GM18505 (cell line): ENCODE results near the gene SAAL1.

Source experiments
- ATAC-seq: cut with Tn5 transposase; IDR thresholded peaks from one replicate; pipeline ENCODE4 v1.9.1; 2021; ENCODE audit not compliant: unreplicated experiment
- POLR2A ChIP-seq: IDR thresholded peaks from 4 replicates; pipeline ENCODE4 v1.6.1; 2011; ENCODE audit warnings: borderline replicate concordance; ENCODE audit not compliant: insufficient read depth, insufficient read length; ENCODE audit errors: extremely low read depth

SAAL1 gene

DNA sequence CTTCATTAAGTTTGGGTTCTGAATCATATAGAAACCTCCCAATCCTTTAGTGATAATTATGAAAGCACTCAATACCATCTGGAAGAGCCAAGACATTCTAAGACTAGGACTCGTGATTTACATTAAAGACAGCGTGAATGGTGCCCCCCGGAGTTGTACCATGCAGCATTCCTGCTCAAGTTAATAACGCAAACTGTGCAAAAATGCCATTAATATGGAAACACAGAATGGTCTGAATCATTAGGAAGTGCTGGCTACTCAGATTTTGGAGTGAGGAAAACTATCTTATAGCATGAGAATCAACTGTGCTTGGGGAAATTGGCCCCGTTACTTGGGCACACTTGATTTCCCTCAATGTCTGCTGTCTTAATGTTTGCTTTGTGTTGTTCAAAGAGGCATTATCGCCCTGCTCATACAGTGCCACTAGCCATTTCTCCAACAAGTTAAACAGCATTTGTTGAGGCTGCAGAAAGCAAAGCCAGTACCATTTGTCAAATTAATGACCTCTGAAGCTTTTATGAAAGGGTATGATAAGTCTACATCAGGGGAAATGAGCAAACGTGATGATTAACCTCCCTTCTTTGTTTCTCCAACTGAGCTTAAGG lies 41.3 kb downstream of the SAAL1 start:
- no peak for ATAC-seq
- no peak for TF ChIP-seq POLR2A

DNA sequence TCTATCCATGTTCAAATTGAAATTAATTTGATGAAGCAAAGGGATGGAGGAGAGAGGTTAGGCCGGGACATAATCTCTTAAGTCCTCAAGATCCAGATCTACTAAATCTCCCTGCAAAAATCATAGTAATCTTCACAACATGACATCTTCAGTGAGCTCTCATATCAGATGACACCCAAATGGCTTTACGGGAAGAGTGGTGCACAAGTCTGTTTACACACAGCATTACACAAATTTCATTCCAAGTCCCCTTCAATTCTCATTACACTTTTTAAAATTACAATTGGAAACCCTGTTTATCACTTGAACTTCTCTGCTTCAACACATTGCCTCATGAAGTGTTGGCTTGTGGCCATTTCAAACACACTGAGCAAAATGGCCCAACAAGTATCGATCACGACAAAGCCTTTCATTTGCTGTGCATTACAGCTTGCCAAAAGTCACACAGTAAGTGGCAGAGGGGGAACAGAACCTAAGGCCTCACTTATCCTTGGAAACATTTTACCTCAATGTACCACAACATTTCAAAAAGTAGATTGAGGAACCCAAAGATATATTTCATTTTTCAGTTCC lies 41.9 kb downstream of the SAAL1 start:
- no peak for ATAC-seq
- no peak for TF ChIP-seq POLR2A

DNA sequence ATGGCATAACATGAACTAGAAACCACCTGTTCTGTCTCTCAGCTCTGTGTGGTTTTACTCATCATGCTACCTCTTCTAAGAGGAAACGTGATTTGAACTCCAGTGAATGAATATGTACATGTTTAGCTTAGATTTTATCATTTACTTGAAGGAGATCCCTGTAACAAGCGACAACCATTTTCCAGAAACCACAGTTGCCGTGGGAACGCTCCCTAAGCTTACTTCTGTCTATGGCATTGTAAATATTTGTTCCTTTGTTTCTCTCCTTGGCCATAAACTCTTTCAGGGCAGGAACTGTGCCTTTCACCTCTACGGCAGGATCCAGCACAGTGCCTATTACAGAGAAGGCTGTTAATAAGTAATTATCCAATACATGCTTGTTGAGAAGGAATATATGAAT lies 42.8 kb downstream of the SAAL1 start:
- no peak for ATAC-seq
- TF ChIP-seq POLR2A: no peak

DNA sequence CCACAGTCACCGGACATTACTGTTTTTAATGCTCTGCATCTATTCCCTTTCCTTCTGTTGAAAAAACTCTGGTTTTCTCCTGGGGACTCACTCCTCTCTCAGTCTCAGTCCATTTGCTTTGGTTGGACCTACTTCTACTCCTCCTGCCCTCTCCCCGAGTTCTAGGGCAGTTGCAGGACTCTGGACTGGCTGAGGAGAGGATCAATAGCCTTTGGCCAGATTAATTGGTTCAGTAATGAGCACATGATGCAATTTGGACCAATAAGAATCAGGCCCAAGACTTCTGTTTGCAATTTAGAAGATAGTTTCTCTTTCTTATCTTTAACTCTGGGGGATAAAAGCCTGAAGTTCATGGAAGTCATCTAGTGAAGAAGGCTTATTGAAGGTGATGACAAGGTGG lies 44.5 kb downstream of the SAAL1 start:
- TF ChIP-seq POLR2A: no peak
- no peak for ATAC-seq

DNA sequence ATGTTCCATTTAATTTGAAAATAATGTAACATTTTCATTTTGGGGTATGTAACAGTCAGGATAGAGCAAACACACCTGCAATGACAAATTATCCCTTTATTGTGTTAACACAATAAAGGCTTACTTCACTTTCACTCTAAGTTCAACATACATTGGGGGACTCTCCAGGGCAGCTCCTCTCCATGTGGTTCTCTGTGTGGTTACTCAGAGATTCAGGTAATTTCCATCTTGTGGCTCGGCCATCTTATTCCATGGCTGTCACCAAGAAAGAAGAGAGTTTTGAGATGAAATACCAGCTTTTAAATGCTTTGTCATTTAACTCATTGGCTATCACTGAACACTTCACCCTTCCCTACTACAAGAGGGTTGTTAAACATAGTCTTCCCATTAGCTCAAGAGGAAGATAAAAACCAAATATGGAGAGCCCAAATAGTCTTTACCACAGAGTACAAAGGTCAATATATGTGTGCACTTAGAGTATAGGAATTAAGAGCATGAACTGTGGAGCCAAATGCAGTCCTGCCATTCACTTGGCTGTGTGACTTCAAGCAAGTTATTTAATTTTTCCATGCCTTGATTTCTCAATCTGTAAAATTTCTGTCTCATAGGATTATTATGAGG lies 49.2 kb downstream of the SAAL1 start:
- TF ChIP-seq POLR2A: no peak
- ATAC-seq: no peak

DNA sequence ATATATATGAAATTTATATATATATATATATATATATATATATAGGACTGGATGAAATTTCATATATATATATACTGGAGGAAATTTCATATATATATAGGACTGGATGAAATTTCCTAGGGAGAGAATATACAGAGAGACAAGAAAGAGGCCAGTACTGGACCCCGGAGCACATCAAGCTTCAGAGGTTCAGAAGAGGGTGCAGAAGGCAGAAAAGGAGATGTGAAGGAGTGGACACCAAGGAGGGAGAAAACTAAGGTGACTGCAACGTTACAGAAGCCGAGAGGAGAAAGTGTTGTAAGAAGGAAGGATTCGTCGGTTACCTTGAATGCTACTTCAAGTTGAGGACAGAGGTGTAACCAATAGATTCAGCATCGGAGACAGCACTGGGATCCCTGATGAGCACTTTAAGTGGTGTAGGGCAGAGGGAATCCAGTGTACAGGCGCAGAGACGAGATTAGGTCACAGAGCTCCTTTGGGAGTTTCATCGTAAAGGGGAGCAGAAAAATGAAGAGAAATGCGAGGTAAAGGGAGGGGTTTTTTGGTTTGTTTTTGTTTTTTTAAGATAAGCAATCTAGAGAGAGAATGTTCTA lies 51.3 kb downstream of the SAAL1 start:
- no peak for TF ChIP-seq POLR2A
- no peak for ATAC-seq

DNA sequence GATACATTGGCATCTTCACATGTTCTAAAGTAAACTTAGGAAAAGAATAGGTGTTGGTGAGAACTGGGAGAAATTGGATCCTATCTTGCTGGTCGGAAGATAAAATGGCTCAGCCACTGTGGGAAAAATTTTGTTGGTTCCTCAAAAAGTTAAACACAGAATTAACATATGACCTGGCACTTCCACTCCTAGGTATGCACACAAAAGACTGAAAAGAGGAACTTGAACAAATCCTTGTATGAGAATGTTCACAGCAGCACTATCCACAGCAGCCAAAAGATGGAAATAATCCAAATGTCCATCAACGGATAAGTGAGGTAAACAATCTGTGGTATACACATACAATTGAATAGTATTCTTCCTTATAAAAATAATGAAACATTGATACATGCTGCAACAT lies 55.0 kb downstream of the SAAL1 start:
- ATAC-seq: no peak
- no peak for TF ChIP-seq POLR2A

DNA sequence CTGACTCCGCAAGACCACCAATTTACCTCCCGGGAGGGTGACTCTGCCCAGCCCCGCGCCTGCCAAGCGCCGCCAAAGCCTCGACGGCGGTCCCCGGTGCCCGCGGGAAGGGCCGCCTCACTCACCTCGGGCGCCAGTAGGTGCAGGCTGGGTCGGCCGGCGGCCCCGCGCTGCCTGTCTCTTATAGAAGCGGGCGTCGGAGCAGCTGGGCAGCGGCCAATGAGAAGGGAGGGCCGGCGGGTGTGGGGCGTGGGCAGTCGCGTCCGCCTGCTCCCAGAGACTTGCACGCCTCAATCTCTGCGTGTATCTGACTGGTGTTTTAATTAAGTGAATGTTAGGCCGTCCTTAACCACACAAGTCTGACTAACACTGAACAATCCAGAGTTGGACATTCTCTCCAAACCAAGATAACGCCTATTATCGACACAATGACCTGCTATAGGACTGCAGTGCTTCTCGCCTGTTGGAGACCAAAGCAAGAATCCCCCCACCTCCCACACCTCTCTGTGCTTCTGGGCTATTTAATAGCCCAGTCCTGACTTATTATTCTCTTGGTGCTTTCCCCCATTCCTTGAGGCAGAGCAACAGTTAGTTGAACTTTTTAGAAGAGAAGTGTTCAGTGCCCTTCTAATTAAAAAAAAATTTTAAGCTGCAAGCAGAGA lies 59.6 kb downstream of the SAAL1 start, which contains the start of gene TPH1:
Gene TPH1, minus strand, starts transcription at position 154 of the 662 bp plus-strand sequence. CDS start 5,507 bp downstream, outside the sequence.
- ATAC-seq: no peak
- TF ChIP-seq POLR2A: no peak

DNA sequence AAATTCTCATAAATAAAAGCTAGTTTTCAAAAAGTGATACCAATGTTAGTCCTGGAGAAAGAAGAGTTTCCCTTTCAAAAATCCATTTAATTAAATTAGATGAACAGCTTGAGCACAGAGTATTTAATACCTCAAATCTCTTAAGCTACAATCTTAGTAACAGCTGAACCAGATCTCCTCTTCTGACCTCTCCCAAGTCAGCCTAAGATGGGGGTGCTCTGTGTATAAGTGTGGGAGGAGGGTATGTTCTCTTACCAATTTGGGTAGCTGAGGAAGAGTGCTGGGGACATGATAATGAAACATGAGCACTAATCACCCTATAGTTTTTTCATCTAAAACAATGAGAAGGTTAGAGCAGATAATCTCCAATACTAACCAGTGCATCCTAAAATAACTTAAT lies 69.4 kb downstream of the SAAL1 start:
- TF ChIP-seq POLR2A: no peak

More for the DNA sequence above, 69.4 kb downstream of the SAAL1 start:
- no peak for ATAC-seq
